MM.1S (cell line): ENCODE data around the gene UTP14C.

Source experiments
- DNase-seq: peaks from one replicate; pipeline ENCODE4 v3.0.0-alpha.2; 2015
- H2AFZ ChIP-seq: fragments of 300-600 bp; sonication (generic); 2 replicates; pipeline ENCODE4 v1.6.0; 2016; ENCODE audit warnings: antibody characterized with exemption, low read length
- H3F3A ChIP-seq: fragments of 300-600 bp; sonication (generic); 2 replicates; pipeline ENCODE4 v1.6.1; 2016; ENCODE audit warnings: mild to moderate bottlenecking, antibody characterized with exemption, low read length, moderate library complexity, mixed read lengths; ENCODE audit not compliant: insufficient read depth
- H3K27ac ChIP-seq: fragments of 300-600 bp; sonication (generic); 2 replicates; pipeline ENCODE4 v1.5.1; 2016; ENCODE audit warnings: mild to moderate bottlenecking, low read length
- H3K27me3 ChIP-seq: fragments of 300-600 bp; sonication (generic); replicated peaks from 2 replicates; pipeline ENCODE4 v1.6.0; 2016; ENCODE audit warnings: low read length; ENCODE audit not compliant: insufficient read depth
- H3K36me3 ChIP-seq: fragments of 300-600 bp; sonication (generic); replicated peaks from 2 replicates; pipeline ENCODE4 v1.6.1; 2016; ENCODE audit warnings: mild to moderate bottlenecking, low read length, mixed read lengths; ENCODE audit not compliant: insufficient read depth
- H3K4me1 ChIP-seq: fragments of 300-600 bp; sonication (generic); 2 replicates; pipeline ENCODE4 v1.6.1; 2016; ENCODE audit warnings: low read length, mixed read lengths
- H3K4me2 ChIP-seq: fragments of 300-600 bp; sonication (generic); 2 replicates; pipeline ENCODE4 v1.6.0; 2016; ENCODE audit warnings: low read depth, low read length
- H3K4me3 ChIP-seq: fragments of 300-600 bp; sonication (generic); 2 replicates; pipeline ENCODE4 v1.5.1; 2016; ENCODE audit warnings: low read length, mixed read lengths
- H3K79me2 ChIP-seq: fragments of 300-600 bp; sonication (generic); 2 replicates; pipeline ENCODE4 v1.6.1; 2016; ENCODE audit warnings: mixed run types, low read length, mixed read lengths
- H3K9ac ChIP-seq: fragments of 300-600 bp; sonication (generic); 2 replicates; pipeline ENCODE4 v1.6.1; 2016; ENCODE audit warnings: low read length, mixed read lengths
- H3K9me2 ChIP-seq: fragments of 300-600 bp; sonication (generic); replicated peaks from 2 replicates; pipeline ENCODE4 v1.6.1; 2016; ENCODE audit warnings: mild to moderate bottlenecking, low read length, mixed read lengths; ENCODE audit not compliant: insufficient read depth
- H3K9me3 ChIP-seq: fragments of 300-600 bp; sonication (generic); replicated peaks from 2 replicates; pipeline ENCODE4 v1.6.1; 2016; ENCODE audit warnings: mild to moderate bottlenecking, low read length, mixed read lengths; ENCODE audit not compliant: insufficient read depth
- H4K20me1 ChIP-seq: fragments of 300-600 bp; sonication (generic); 2 replicates; pipeline ENCODE4 v1.6.1; 2016; ENCODE audit warnings: mild to moderate bottlenecking, low read length, moderate library complexity, mixed read lengths; ENCODE audit not compliant: insufficient read depth
- EZH2 ChIP-seq: fragments of 300-600 bp; sonication (generic); optimal IDR thresholded peaks from 2 replicates; pipeline ENCODE3; 2017; ENCODE audit warnings: low read depth, mild to moderate bottlenecking, antibody characterized with exemption, low read length, mixed read lengths
- EZH2phosphoT487 ChIP-seq: fragments of 300-600 bp; sonication (generic); IDR thresholded peaks from 2 replicates; pipeline ENCODE4 v1.6.1; 2018; ENCODE audit warnings: antibody characterized with exemption, low read length
- TF ChIP-seq, protein P1 (sequence below): fragments of 300-600 bp; sonication (generic); IDR thresholded peaks from 2 replicates; pipeline ENCODE4 v1.5.1; 2016; ENCODE audit warnings: antibody characterized with exemption, low read length, mixed read lengths

Gene UTP14C

DNA sequence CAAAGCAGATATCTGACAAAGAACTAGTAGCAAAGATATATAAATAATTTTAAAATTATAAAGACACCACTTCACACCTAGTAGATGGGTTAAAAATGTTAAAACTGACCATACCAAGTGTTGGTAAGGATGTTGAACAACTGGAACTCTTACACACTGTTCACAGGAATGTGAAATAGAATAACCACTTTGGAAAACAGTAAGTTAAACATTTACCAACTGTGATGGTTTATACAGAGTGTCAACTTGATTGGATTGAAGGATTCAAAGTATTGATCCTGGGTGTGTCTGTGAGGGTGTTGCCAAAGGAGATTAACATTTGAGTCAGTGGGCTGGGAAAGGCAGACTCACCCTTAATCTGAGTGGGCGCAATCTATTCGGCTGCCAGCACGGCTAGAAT lies 19.2 kb downstream of the UTP14C start:
- Histone ChIP-seq H4K20me1 (no peaks in the 10 kb centered on the region), H3K27ac (no peak overlapping the region), H3K79me2 (no peaks in the 10 kb centered on the region), H2AFZ (no peak overlapping the region), H3K9ac (no peak overlapping the region), H3K36me3 (no peaks in the 10 kb centered on the region), H3K4me1 (no peaks in the 10 kb centered on the region), H3F3A (no peaks in the 10 kb centered on the region), H3K4me3 (no peak overlapping the region), H3K9me3 (no peaks in the 10 kb centered on the region), H3K27me3 (no peaks in the 10 kb centered on the region), H3K4me2 (no peak overlapping the region), H3K9me2 (no peaks in the 10 kb centered on the region)
- TF ChIP-seq, protein P1, sequence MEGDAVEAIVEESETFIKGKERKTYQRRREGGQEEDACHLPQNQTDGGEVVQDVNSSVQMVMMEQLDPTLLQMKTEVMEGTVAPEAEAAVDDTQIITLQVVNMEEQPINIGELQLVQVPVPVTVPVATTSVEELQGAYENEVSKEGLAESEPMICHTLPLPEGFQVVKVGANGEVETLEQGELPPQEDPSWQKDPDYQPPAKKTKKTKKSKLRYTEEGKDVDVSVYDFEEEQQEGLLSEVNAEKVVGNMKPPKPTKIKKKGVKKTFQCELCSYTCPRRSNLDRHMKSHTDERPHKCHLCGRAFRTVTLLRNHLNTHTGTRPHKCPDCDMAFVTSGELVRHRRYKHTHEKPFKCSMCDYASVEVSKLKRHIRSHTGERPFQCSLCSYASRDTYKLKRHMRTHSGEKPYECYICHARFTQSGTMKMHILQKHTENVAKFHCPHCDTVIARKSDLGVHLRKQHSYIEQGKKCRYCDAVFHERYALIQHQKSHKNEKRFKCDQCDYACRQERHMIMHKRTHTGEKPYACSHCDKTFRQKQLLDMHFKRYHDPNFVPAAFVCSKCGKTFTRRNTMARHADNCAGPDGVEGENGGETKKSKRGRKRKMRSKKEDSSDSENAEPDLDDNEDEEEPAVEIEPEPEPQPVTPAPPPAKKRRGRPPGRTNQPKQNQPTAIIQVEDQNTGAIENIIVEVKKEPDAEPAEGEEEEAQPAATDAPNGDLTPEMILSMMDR = no peak
- no peak for TF ChIP-seq EZH2phosphoT487
- TF ChIP-seq EZH2 = no peak
- DNase-seq = no peak

DNA sequence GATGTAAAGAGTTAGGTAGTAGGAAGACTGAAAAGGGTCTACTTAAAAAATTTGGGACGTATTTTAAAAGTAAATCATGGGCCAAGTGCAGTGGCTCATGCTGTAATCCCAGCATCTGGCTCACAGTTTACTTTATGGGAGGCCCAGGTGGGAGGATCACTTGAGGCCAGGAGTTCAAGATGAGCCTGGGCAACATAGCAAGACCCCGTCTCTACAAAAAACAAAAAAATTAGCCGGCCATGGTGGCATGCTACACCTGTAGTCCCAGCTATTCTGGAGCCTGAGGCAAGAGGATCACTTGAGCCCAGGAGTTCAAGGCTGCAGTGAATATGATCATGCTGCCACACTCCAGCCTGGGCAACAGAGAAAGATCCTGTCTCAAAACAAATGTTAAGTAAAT lies 23.0 kb downstream of the UTP14C start:
- no peak overlapping the region for H3K27ac ChIP-seq
- H3K27me3 ChIP-seq = no peaks in the 10 kb centered on the region
- H3K4me2 ChIP-seq = no peak overlapping the region
- no peaks in the 10 kb centered on the region for H3K4me1 ChIP-seq
- no peak overlapping the region for H2AFZ ChIP-seq
- H3K9ac ChIP-seq = no peak overlapping the region
- no peaks in the 10 kb centered on the region for H3F3A ChIP-seq
- no peaks in the 10 kb centered on the region for H3K36me3 ChIP-seq
- H3K79me2 ChIP-seq = no peaks in the 10 kb centered on the region
- TF ChIP-seq, protein P1 = no peak
- TF ChIP-seq EZH2 (no peak), EZH2phosphoT487 (no peak)
- no peaks in the 10 kb centered on the region for H4K20me1 ChIP-seq
- DNase-seq = no peak
- H3K9me2 ChIP-seq = no peaks in the 10 kb centered on the region
- no peak overlapping the region for H3K4me3 ChIP-seq
- H3K9me3 ChIP-seq = no peaks in the 10 kb centered on the region

DNA sequence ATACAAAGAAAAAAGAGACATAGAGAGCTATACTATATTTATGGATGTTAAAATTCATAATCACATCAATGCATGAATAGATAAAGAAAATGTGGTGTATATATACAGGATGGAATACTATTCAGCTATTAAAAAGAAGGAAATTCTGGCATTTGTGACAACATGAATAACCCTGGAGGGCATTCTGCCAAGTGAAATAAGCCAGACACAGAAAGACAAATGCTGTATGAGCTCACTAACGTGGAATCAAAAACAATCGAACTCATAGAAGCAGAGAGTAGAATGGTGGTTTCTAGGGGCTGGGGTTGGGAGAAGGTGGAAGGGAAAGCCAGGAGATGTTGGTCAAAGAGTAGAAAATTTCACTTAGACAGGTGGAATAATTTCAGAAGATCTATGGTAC lies 24.0 kb downstream of the UTP14C start:
- Histone ChIP-seq H3K27ac (no peak overlapping the region), H3K9me3 (no peaks in the 10 kb centered on the region), H3K79me2 (no peaks in the 10 kb centered on the region), H4K20me1 (no peaks in the 10 kb centered on the region), H3K36me3 (no peaks in the 10 kb centered on the region), H3F3A (no peaks in the 10 kb centered on the region), H3K4me2 (no peak overlapping the region), H2AFZ (no peak overlapping the region), H3K4me3 (no peak overlapping the region), H3K9ac (no peak overlapping the region), H3K9me2 (no peaks in the 10 kb centered on the region), H3K4me1 (no peaks in the 10 kb centered on the region), H3K27me3 (no peaks in the 10 kb centered on the region)
- no peak for DNase-seq
- TF ChIP-seq EZH2 (no peak), EZH2phosphoT487 (no peak)
- TF ChIP-seq, protein P1 = no peak
